Measurements from ENCODE around the gene HHIPL1. TPM values are rescaled to one million over a fixed set of nuclear protein-coding genes. Genes with fewer than 3 reads are reported as not detected.

HHIPL1 gene
- polyA plus RNA-seq, 2 donors, result 0.14 to 0.28 TPM

- Histone ChIP-seq H3K27ac (ENCODE audit: low read depth in 2 of 2, low read length in 1 of 2) (no peak overlapping the region), H3K4me1 (ENCODE audit: control insufficient read depth in 2 of 2, insufficient read depth in 2 of 2, low read length in 1 of 2) (peaks cover 9 to 22% of the 10 kb centered on the region in 2 donors), H3K36me3 (ENCODE audit: control insufficient read depth in 2 of 2, insufficient read depth in 2 of 2, low read length in 1 of 2) (no peaks in the 10 kb centered on the region), H3K4me3 (ENCODE audit: low read depth in 1 of 2, low read length in 2 of 2) (peak overlapping the region; percentile 44 to 45), H3K27me3 (ENCODE audit: control insufficient read depth in 1 of 2, insufficient read depth in 2 of 2, low read length in 2 of 2) (peaks cover 0 to 7% of the 10 kb centered on the region in 2 donors), H3K9me3 (ENCODE audit: control insufficient read depth in 2 of 2, insufficient read depth in 1 of 2, low read depth in 1 of 2, low read length in 1 of 2) (peaks cover 0 to 2% of the 10 kb centered on the region in 2 donors)
- WGBS, 2 donors, result 41 to 43% methylated on average over 32 of the region's 32 CpGs
These were observed 896 bp downstream of the HHIPL1 start for GRCh38 chr14:99645545-99646505.

- H3K27ac ChIP-seq (ENCODE audit: low read depth in 2 of 2, low read length in 1 of 2), result no peak overlapping the region
- no peak overlapping the region for H3K4me3 ChIP-seq (ENCODE audit: low read depth in 1 of 2, low read length in 2 of 2)
- H3K4me1 ChIP-seq (ENCODE audit: control insufficient read depth in 2 of 2, insufficient read depth in 2 of 2, low read length in 1 of 2), result peaks cover 9 to 22% of the 10 kb centered on the region in 2 donors
- peaks cover 0 to 2% of the 10 kb centered on the region in 2 donors for H3K9me3 ChIP-seq (ENCODE audit: control insufficient read depth in 2 of 2, insufficient read depth in 1 of 2, low read depth in 1 of 2, low read length in 1 of 2)
- no peaks in the 10 kb centered on the region for H3K36me3 ChIP-seq (ENCODE audit: control insufficient read depth in 2 of 2, insufficient read depth in 2 of 2, low read length in 1 of 2)
- 84 to 87% methylated on average over 7 of the region's 7 CpGs for WGBS, 2 donors
- peaks cover 0 to 7% of the 10 kb centered on the region in 2 donors for H3K27me3 ChIP-seq (ENCODE audit: control insufficient read depth in 1 of 2, insufficient read depth in 2 of 2, low read length in 2 of 2)
These were observed 2.5 kb downstream of the HHIPL1 start for GRCh38 chr14:99647411-99647810.

- Histone ChIP-seq H3K27ac (ENCODE audit: low read depth in 2 of 2, low read length in 1 of 2) (no peak overlapping the region), H3K36me3 (ENCODE audit: control insufficient read depth in 2 of 2, insufficient read depth in 2 of 2, low read length in 1 of 2) (no peaks in the 10 kb centered on the region), H3K4me3 (ENCODE audit: low read depth in 1 of 2, low read length in 2 of 2) (no peak overlapping the region), H3K9me3 (ENCODE audit: control insufficient read depth in 2 of 2, insufficient read depth in 1 of 2, low read depth in 1 of 2, low read length in 1 of 2) (peaks cover 0 to 2% of the 10 kb centered on the region in 2 donors), H3K27me3 (ENCODE audit: control insufficient read depth in 1 of 2, insufficient read depth in 2 of 2, low read length in 2 of 2) (peaks cover 0 to 7% of the 10 kb centered on the region in 2 donors), H3K4me1 (ENCODE audit: control insufficient read depth in 2 of 2, insufficient read depth in 2 of 2, low read length in 1 of 2) (peaks cover 9 to 22% of the 10 kb centered on the region in 2 donors)
- WGBS, 2 donors, result 88 to 89% methylated on average over 8 of the region's 8 CpGs
These were observed 3.3 kb downstream of the HHIPL1 start for GRCh38 chr14:99648027-99648784.

- Histone ChIP-seq H3K27me3 (ENCODE audit: control insufficient read depth in 1 of 2, insufficient read depth in 2 of 2, low read length in 2 of 2) (peaks cover 0 to 7% of the 10 kb centered on the region in 2 donors), H3K9me3 (ENCODE audit: control insufficient read depth in 2 of 2, insufficient read depth in 1 of 2, low read depth in 1 of 2, low read length in 1 of 2) (peaks cover 0 to 2% of the 10 kb centered on the region in 2 donors), H3K36me3 (ENCODE audit: control insufficient read depth in 2 of 2, insufficient read depth in 2 of 2, low read length in 1 of 2) (no peaks in the 10 kb centered on the region), H3K27ac (ENCODE audit: low read depth in 2 of 2, low read length in 1 of 2) (no peak overlapping the region), H3K4me3 (ENCODE audit: low read depth in 1 of 2, low read length in 2 of 2) (no peak overlapping the region), H3K4me1 (ENCODE audit: control insufficient read depth in 2 of 2, insufficient read depth in 2 of 2, low read length in 1 of 2) (peaks cover 9 to 22% of the 10 kb centered on the region in 2 donors)
- 76 to 81% methylated on average over 8 of the region's 8 CpGs for WGBS, 2 donors
These were observed 4.3 kb downstream of the HHIPL1 start for GRCh38 chr14:99649219-99649618.

DNA sequence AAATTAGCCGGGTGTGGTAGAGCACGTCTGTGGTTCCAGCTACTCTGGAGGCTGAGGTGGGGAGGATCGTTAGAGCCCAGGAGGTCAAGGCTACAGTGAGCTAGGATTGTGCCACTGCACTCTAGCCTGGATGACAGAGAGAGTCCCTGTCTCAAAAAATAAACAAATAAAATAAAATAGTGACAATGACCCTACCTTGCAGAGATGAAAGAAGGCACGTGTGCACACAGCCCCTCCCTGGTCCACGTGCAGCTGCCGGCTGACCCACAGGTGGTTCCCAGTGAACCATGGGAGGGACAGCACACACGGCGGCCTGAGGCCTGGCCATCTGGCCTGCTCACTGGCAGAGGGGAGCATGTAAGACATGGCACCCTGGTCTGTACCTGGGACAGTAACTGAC is 4.7 kb downstream of the HHIPL1 start:
- no peak overlapping the region for H3K27ac ChIP-seq (ENCODE audit: low read depth in 2 of 2, low read length in 1 of 2)
- no peak overlapping the region for H3K4me3 ChIP-seq (ENCODE audit: low read depth in 1 of 2, low read length in 2 of 2)
- no peaks in the 10 kb centered on the region for H3K36me3 ChIP-seq (ENCODE audit: control insufficient read depth in 2 of 2, insufficient read depth in 2 of 2, low read length in 1 of 2)
- WGBS, 2 donors, result 76 to 79% methylated on average over 8 of the region's 8 CpGs
- peaks cover 6 to 19% of the 10 kb centered on the region in 2 donors for H3K4me1 ChIP-seq (ENCODE audit: control insufficient read depth in 2 of 2, insufficient read depth in 2 of 2, low read length in 1 of 2)
- H3K9me3 ChIP-seq (ENCODE audit: control insufficient read depth in 2 of 2, insufficient read depth in 1 of 2, low read depth in 1 of 2, low read length in 1 of 2), result peaks cover 0 to 2% of the 10 kb centered on the region in 2 donors
- H3K27me3 ChIP-seq (ENCODE audit: control insufficient read depth in 1 of 2, insufficient read depth in 2 of 2, low read length in 2 of 2), result peaks cover 0 to 5% of the 10 kb centered on the region in 2 donors

- Histone ChIP-seq H3K27me3 (ENCODE audit: control insufficient read depth in 1 of 2, insufficient read depth in 2 of 2, low read length in 2 of 2) (no peaks in the 10 kb centered on the region), H3K9me3 (ENCODE audit: control insufficient read depth in 2 of 2, insufficient read depth in 1 of 2, low read depth in 1 of 2, low read length in 1 of 2) (peaks cover 0 to 2% of the 10 kb centered on the region in 2 donors)
- WGBS, 2 donors, result 64 to 83% methylated on average over 9 of the region's 9 CpGs
These were observed 5.3 kb downstream of the HHIPL1 start for GRCh38 chr14:99650189-99650588.

GRCh38 chr14:99651953-99652746 is 7.2 kb downstream of the HHIPL1 start:
- Histone ChIP-seq H3K27me3 (ENCODE audit: control insufficient read depth in 1 of 2, insufficient read depth in 2 of 2, low read length in 2 of 2) (no peaks in the 10 kb centered on the region), H3K9me3 (ENCODE audit: control insufficient read depth in 2 of 2, insufficient read depth in 1 of 2, low read depth in 1 of 2, low read length in 1 of 2) (peaks cover 0 to 2% of the 10 kb centered on the region in 2 donors), H3K4me1 (ENCODE audit: control insufficient read depth in 2 of 2, insufficient read depth in 2 of 2, low read length in 1 of 2) (peaks cover 0 to 7% of the 10 kb centered on the region in 2 donors), H3K27ac (ENCODE audit: low read depth in 2 of 2, low read length in 1 of 2) (no peak overlapping the region), H3K4me3 (ENCODE audit: low read depth in 1 of 2, low read length in 2 of 2) (no peak overlapping the region), H3K36me3 (ENCODE audit: control insufficient read depth in 2 of 2, insufficient read depth in 2 of 2, low read length in 1 of 2) (no peaks in the 10 kb centered on the region)
- 91% methylated on average over 32 of the region's 32 CpGs for WGBS, 2 donors

More at GRCh38 chr14:99650189-99650588, 5.3 kb downstream of the HHIPL1 start:
- H3K36me3 ChIP-seq (ENCODE audit: control insufficient read depth in 2 of 2, insufficient read depth in 2 of 2, low read length in 1 of 2), result no peaks in the 10 kb centered on the region
- H3K4me3 ChIP-seq (ENCODE audit: low read depth in 1 of 2, low read length in 2 of 2), result no peak overlapping the region
- H3K4me1 ChIP-seq (ENCODE audit: control insufficient read depth in 2 of 2, insufficient read depth in 2 of 2, low read length in 1 of 2), result peaks cover under 1 to 14% of the 10 kb centered on the region in 2 donors
- H3K27ac ChIP-seq (ENCODE audit: low read depth in 2 of 2, low read length in 1 of 2), result no peak overlapping the region

- H3K4me3 ChIP-seq (ENCODE audit: low read depth in 1 of 2, low read length in 2 of 2), result no peak overlapping the region
- 23 to 26% methylated on average over 7 of the region's 7 CpGs for WGBS, 2 donors
These were observed 9.5 kb downstream of the HHIPL1 start for GRCh38 chr14:99654235-99654985.

More at GRCh38 chr14:99654235-99654985, 9.5 kb downstream of the HHIPL1 start:
- Histone ChIP-seq H3K27me3 (ENCODE audit: control insufficient read depth in 1 of 2, insufficient read depth in 2 of 2, low read length in 2 of 2) (peaks cover 0 to 8% of the 10 kb centered on the region in 2 donors), H3K9me3 (ENCODE audit: control insufficient read depth in 2 of 2, insufficient read depth in 1 of 2, low read depth in 1 of 2, low read length in 1 of 2) (peaks cover 0 to 5% of the 10 kb centered on the region in 2 donors), H3K27ac (ENCODE audit: low read depth in 2 of 2, low read length in 1 of 2) (no peak overlapping the region), H3K36me3 (ENCODE audit: control insufficient read depth in 2 of 2, insufficient read depth in 2 of 2, low read length in 1 of 2) (no peaks in the 10 kb centered on the region), H3K4me1 (ENCODE audit: control insufficient read depth in 2 of 2, insufficient read depth in 2 of 2, low read length in 1 of 2) (peaks cover 0 to 4% of the 10 kb centered on the region in 2 donors)
